Ovary (tissue), 9 donors: Measurements from ENCODE around the gene CEP76. TPM values are rescaled to one million over a fixed set of nuclear protein-coding genes. Genes with fewer than 3 reads are reported as not detected.

Source experiments
- DNase-seq, 5 donors: peaks; one replicate each; pipeline ENCODE4 v3.0.0-alpha.2; 2019 to 2020
- H3K27ac ChIP-seq, 2 donors: fragments of 200-600 bp; one replicate each; pipeline versions ENCODE4 v1.5.1 to v1.8.0; 2019 to 2022
- H3K27me3 ChIP-seq: fragments of 200-600 bp; one replicate; pipeline ENCODE4 v1.8.0; 2022
- H3K36me3 ChIP-seq: fragments of 200-600 bp; sonication (generic); one replicate; pipeline ENCODE4 v1.5.1; 2019
- H3K4me1 ChIP-seq: one replicate; pipeline ENCODE4 v1.8.1; 2013; ENCODE audit warnings: mild to moderate bottlenecking, moderate library complexity; ENCODE audit not compliant: insufficient read depth
- H3K4me3 ChIP-seq: fragments of 200-600 bp; sonication (generic); one replicate; pipeline ENCODE4 v1.5.1; 2017
- H3K9me3 ChIP-seq, 2 donors: fragments of 200-600 bp in 1 of 2; sonication (generic) in 1 of 2; one replicate each; pipeline versions ENCODE4 v1.5.1 to v1.8.1; 2013 to 2019; ENCODE audit warnings: mild to moderate bottlenecking in 1 of 2, moderate library complexity in 1 of 2
- CTCF ChIP-seq, 3 donors: fragments of 450-650 bp in 2 of 3; fragments of 200-600 bp in 1 of 3; IDR thresholded peaks; one replicate each; pipeline versions ENCODE4 v1.5.1 to v1.8.0; 2016 to 2022; ENCODE audit warnings: antibody characterized with exemption in 3 of 3, mild to moderate bottlenecking in 1 of 3
- EP300 ChIP-seq: sonication (generic); formaldehyde crosslinking; IDR thresholded peaks from one replicate; pipeline ENCODE4 v1.6.1; 2017; ENCODE audit warnings: antibody characterized with exemption
- POLR2A ChIP-seq: fragments of 450-650 bp; IDR thresholded peaks from one replicate; pipeline ENCODE4 v1.6.1; 2017; ENCODE audit warnings: antibody characterized with exemption, mild to moderate bottlenecking, moderate library complexity
- WGBS, 3 donors: extraction: QIAGEN DNeasy Blood & Tissue Kit in 1 of 3; methylation state at CpG; one replicate each; pipeline versions ENCODE4 v1.1.5 to v1.1.7; 2013 to 2017; 5-methylcytosine and 5-hydroxymethylcytosine counted together
- intact Hi-C, 4 donors: fragments of 100-400 bp; cut with DNase I; formaldehyde crosslinking; loops; one replicate each; pipeline versions ENCODE4 v1.11.0 to v1.15.1; 2022 to 2023
- polyA plus RNA-seq, 2 donors: library from polyadenylated mRNA; stranded (reverse); fragments of 200-250 nt in 1 of 2; fragments of 350-450 nt in 1 of 2; fragmentation: Illumina TruSeq in 1 of 2; extraction: RNeasy Lipid Tissue Mini Kit (QIAGEN cat#74804) in 1 of 2; gene quantifications; one replicate each; pipeline ENCODE4 v1.2.3, GENCODE V29; 2013 to 2014
- total RNA-seq, 7 donors: library from RNA; depleted of rRNA in 2 of 7; stranded (reverse); fragments of >200 nt in 2 of 7; fragmentation: NEBNext Ultra II Directional in 3 of 7; extraction: Animal tissue kit (Norgen Biotek cat#: 25700) in 3 of 7; gene quantifications; one replicate each; pipeline versions ENCODE4 v1.1.0 to v1.2.4, GENCODE V29; 2016 to 2023
- donor health status: DM: no; HTN: no; CAD: no; lungs with moderate emphysema.
- donor health status: DM: no; HTN: no; CAD: no.
- donor health status: Bipolar disorder and iron deficiency.
- donor health status: DM: yes; HTN: yes; CAD: no.
- donor health status: DM: no; HTN: no; CAD: no.
- donor health status: DM: yes; HTN: yes; CAD: no.

The CEP76 gene
- total and polyA plus RNA-seq, 9 donors: 4.8 to 8.3 (median 5.9) TPM

GRCh38 chr18:12747530-12748315 is 45.2 kb upstream of the CEP76 start:
- no peak overlapping the region for H3K27ac ChIP-seq
- no peaks in the 10 kb centered on the region for H3K4me1 ChIP-seq
- no peaks in the 10 kb centered on the region for H3K9me3 ChIP-seq
- no peak for DNase-seq
- no peak for TF ChIP-seq EP300
- TF ChIP-seq POLR2A: no peak
- no peak for TF ChIP-seq CTCF (IDR thresholded peaks at IDR 0.05)
- no peaks in the 10 kb centered on the region for H3K36me3 ChIP-seq
- intact Hi-C loops: no loop called here
- no peak overlapping the region for H3K4me3 ChIP-seq
- H3K27me3 ChIP-seq: no peaks in the 10 kb centered on the region
- 80 to 82% (median 82%) methylated on average over 8 of the region's 8 CpGs for WGBS, 3 donors

- Histone ChIP-seq H3K9me3 (no peaks in the 10 kb centered on the region), H3K4me1 (no peaks in the 10 kb centered on the region), H3K4me3 (no peak overlapping the region), H3K36me3 (no peaks in the 10 kb centered on the region), H3K27ac (no peak overlapping the region), H3K27me3 (no peaks in the 10 kb centered on the region)
- DNase-seq: no peak
- intact Hi-C loops: no loop called here
- TF ChIP-seq CTCF (IDR thresholded peaks at IDR 0.05): no peak
- TF ChIP-seq POLR2A: no peak
- no peak for TF ChIP-seq EP300
- WGBS, 3 donors: 90 to 92% (median 91%) methylated on average over 7 of the region's 7 CpGs
These were observed 42.7 kb upstream of the CEP76 start for GRCh38 chr18:12745095-12745795.

GRCh38 chr18:12744103-12744502 is 41.6 kb upstream of the CEP76 start:
- TF ChIP-seq EP300 (no peak), CTCF (IDR thresholded peaks at IDR 0.05) (peak in 2 of 3 donors; percentile 35 to 36)
- Histone ChIP-seq H3K4me1 (no peaks in the 10 kb centered on the region), H3K9me3 (no peaks in the 10 kb centered on the region), H3K27me3 (no peaks in the 10 kb centered on the region), H3K36me3 (no peaks in the 10 kb centered on the region), H3K27ac (no peak overlapping the region), H3K4me3 (no peak overlapping the region)
- intact Hi-C loops: loop anchor here in 2 of 4 donors (5.0 kb wide), 2 partner anchors 183 to 188 kb away; no protein-coding TSS in a partner anchor
- WGBS, 3 donors: 0 to 1% (median 1%) methylated on average over 2 of the region's 2 CpGs
- no peak for DNase-seq

GRCh38 chr18:12742453-12742852 is 39.9 kb upstream of the CEP76 start:
- WGBS, 3 donors: 77 to 85% (median 81%) methylated on average over 5 of the region's 5 CpGs
- intact Hi-C loops: loop anchor here in 2 of 4 donors (5.0 kb wide), 2 partner anchors 185 to 190 kb away; no protein-coding TSS in a partner anchor
- no peak for DNase-seq

More at GRCh38 chr18:12742453-12742852, 39.9 kb upstream of the CEP76 start:
- H3K27me3 ChIP-seq: no peaks in the 10 kb centered on the region
- no peaks in the 10 kb centered on the region for H3K9me3 ChIP-seq
- TF ChIP-seq CTCF (IDR thresholded peaks at IDR 0.05): no peak
- no peak for TF ChIP-seq EP300
- no peak for TF ChIP-seq POLR2A
- H3K36me3 ChIP-seq: no peaks in the 10 kb centered on the region
- no peak overlapping the region for H3K27ac ChIP-seq
- H3K4me1 ChIP-seq: no peaks in the 10 kb centered on the region
- no peak overlapping the region for H3K4me3 ChIP-seq
